Measurements from ENCODE around the gene ENPP3.
"Not testable (repeated sequence)": the region's sequence is repeated elsewhere in the genome, so short reads cannot be mapped to it uniquely, and the experiment has no call there.

Gene ENPP3

DNA sequence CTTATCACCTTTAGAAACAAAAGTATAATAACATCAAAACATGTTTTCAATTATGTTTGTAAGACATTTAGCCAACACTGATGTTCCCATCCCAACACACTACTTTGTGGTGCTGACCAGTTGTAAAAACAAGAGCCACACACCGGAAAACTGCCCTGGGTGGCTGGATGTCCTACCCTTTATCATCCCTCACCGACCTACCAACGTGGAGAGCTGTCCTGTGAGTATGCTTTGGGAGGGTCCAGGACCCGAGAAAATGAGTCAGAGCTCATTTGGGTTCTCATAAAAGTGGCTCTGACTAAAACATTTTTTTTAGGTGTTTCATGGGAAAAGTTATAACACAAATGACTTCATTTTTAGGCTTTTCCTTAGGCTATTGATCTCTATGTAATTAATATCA lies 103.1 kb downstream of the ENPP3 start:
- no peak for DNase-seq

DNA sequence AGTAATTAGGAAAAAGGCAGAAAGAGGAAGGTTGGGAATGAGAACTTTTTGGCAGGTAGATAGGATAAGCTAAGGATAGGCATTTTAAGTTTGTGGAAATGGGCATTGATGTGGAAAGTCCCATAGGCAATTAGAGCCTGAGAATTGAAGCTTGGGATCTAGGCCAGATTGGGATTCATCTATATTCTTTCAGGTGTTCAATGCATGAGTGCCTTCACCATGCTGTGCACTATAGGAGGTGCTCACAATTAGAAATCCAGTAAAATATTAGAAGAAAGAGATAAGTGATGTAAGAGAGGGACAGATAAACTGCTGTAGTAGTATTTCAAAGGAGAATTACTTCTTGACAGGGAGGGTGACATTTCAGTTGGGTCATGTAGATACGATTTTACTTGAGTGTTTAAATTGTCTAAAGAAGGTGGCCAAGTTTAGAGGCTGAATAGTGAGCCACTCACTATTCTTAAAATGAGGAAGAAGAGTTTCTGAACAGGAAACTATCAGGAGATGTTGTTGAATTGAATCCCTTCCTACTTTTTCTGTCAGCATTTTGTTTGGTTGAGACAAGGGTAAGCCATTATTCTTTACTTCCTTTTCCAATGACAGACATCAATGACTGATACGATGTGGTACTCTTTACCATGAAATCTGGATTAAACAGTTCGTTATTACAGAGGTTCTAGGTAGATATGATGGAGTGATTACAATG lies 104.7 kb downstream of the ENPP3 start:
- no peak for DNase-seq

- no peak for DNase-seq
These were observed 107.6 kb downstream of the ENPP3 start for GRCh38 chr6:131744432-131745287.

DNA sequence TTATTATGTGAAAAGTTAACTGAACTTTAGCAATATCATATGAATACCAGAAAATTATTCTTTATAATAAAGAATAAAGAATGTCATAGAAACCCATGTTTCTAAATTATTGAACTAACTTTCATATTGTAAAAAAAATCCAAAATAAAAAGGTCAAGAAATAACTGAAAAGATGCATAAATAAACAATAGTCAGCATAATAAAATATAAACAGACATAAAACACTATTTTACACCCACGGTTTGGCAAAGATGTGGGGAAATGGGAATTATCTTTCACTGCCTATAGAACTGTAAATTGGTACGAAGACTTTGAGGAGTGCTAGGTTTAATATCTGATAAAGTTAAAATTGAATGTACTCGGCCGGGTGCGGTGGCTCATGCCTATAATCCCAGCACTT lies 108.4 kb downstream of the ENPP3 start:
- no peak for DNase-seq

GRCh38 chr6:131747821-131748353 lies 110.8 kb downstream of the ENPP3 start:
- no peak for DNase-seq

DNA sequence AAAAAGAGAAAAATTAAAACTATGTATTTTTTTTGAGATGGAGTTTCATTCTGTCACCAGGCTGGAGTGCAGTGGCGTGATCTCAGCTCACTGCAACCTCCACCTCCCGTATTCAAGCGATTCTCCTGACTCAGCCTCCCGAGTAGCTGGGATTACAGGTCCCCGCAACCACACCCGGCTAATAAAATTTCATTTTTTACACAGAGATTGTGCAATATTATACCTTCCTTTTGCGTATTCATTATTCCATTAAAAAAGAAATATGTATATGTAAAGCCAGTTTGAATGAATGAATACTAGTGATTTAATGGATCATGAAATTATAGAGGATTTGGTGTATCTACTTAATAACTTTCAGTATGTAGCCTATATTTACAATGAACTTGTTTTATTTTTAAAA lies 111.9 kb downstream of the ENPP3 start:
- no peak for DNase-seq

- DNase-seq, result not testable (repeated sequence)
These were observed 114.1 kb downstream of the ENPP3 start for GRCh38 chr6:131751012-131751715.

- DNase-seq, result no peak
These were observed 117.0 kb downstream of the ENPP3 start for GRCh38 chr6:131754088-131754487.

DNA sequence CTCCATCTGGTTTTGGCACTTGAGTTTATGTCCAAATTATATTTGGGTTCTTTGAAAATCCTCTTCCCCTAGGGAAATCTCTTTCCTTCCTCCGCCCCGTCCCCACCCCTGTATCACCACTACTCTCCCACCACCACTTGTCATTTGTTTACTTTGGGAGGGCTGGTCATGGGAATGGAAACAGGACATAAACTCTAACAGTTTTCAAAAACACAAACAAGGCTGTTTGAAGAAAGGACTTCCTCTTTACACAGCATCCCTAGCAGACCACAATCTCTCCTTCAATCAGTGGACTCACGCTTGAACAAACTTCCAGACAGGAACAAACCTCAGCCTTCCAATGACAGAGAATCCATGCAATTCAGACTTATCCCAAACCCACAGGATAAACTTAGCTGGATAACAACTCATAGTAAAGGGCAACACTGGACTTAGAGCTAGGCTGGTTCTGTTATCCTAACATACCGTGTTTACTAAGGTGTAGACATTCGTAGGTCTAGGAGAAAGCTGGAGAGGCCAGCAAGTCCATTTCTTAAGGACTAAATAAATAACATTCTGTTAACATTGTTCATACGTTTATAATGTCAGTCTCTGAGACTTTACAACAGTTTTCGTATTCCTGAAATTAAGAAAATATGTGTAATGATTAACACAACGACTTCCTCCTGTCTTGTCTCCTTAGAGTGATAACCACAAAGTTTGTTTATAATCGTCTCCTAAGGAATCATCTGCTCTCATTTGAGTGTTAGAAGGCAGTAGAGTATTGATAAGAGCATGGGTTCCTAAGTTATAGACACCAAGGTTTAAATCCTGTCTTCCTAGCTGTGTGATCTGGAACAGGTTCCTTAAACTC lies 117.8 kb downstream of the ENPP3 start:
- DNase-seq, result no peak

DNA sequence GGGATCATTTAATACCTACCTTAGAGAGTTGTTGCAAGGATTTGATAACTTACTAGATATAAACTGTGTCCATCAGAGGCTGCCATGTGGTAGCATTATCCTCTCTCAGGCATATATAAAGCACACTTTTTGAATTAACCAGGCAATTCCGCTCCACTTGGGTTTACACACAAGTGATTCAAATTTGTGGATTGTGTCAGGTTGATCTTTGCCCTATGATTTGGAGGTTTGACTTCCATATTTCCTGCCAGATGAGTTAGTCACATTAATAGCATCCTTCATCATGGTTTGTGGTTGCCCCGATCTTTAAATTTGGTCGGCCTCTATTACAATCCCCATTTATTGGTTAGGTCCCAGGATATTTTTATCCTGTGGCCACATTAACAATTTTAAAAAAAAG lies 118.5 kb downstream of the ENPP3 start:
- DNase-seq, result no peak

- DNase-seq, result no peak
These were observed 118.9 kb downstream of the ENPP3 start for GRCh38 chr6:131756039-131756438.

DNA sequence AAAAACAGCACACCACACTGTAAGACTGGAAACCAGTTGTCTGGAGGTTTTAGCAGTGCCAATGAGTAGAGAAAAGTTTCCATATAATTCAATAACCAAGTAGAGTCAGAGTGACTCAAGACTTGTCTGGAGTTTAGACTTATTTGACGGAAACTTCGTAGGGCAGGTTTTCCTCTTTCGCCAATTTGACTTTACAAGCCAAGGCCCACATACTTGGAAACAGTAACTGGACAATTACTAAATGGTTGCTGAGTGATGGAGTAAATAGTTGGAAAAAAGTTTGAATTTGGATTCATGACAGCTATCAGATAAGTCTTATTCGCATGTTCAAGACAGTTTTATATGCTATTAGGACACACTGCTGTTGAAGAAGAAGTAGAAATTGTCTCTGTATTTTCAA lies 121.8 kb downstream of the ENPP3 start:
- no peak for DNase-seq

GRCh38 chr6:131761060-131761761 lies 124.1 kb downstream of the ENPP3 start:
- no peak for DNase-seq

- DNase-seq, result no peak
These were observed 124.6 kb downstream of the ENPP3 start for GRCh38 chr6:131761762-131762067.

DNA sequence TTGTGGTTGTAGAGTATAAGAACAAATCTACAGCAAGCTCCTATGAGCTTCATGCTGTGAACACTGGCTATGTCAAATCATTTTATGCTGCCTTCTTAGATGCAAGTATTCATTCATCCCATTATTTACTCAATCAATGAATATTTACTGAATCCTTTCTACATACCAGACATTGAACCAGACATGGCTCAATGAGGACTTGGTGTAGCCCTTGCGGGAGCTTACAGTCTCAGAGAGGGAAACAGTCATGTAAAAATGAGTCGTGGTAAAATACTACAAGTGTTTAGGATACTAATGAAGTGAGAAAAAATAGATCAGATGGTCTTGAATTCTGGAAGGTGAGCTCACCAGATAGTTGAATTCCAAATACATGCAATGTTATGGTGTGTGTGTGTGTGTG lies 125.9 kb downstream of the ENPP3 start:
- DNase-seq, result no peak

DNA sequence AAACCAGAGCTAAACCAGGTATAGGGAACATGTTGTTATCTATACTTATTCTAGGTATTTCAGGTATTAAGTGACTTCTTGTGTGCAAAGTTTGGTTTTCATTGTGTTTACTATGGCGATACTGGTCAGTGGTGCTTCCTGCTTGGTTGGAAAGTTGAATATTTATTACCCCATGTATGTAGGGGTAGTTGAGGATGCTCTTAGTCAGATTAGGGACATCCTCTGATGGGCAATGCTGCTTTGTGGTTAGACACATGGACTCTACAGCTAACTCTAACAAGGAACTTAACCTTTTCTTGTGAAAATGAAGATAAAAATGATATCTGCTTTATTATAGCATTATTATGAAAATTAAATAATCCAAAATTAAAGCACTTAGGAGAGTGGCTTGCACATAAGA lies 126.6 kb downstream of the ENPP3 start:
- no peak for DNase-seq

DNA sequence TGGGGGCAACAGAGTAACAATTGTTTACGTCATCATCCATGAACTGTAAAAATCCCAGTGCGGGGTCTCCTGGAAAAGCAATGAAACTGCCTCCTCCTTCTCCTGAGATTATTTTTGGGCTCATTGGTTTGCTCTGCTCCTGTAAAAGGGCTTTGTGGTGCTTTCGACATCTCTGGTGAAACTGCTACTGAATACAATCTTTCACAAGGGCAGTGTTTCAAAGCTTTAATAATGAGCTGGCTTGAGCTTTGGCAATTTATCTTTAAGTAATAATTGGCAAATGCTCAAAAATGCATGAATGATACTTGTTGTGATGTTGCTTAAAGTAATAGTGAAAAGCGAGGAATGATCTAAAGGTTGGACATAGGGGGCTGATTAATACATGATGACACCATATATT lies 127.2 kb downstream of the ENPP3 start:
- no peak for DNase-seq

GRCh38 chr6:131765081-131765803 lies 128.1 kb downstream of the ENPP3 start:
- DNase-seq, result no peak

DNA sequence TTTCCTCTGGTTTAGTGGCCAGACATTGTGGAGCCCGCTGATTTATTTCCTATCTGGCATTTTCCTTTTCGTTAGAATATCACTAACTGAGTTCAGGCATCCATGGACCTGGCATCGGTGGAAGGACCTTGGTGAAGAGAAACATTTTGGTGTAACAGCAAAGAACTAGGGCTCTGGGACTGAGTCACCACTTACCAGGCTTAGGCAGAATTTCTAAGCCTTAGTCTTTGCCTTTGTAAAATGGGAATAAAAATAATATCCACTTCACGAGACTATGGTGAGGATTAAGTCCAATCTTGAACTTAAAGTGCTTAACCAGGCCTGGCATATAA lies 128.7 kb downstream of the ENPP3 start:
- no peak for DNase-seq

DNA sequence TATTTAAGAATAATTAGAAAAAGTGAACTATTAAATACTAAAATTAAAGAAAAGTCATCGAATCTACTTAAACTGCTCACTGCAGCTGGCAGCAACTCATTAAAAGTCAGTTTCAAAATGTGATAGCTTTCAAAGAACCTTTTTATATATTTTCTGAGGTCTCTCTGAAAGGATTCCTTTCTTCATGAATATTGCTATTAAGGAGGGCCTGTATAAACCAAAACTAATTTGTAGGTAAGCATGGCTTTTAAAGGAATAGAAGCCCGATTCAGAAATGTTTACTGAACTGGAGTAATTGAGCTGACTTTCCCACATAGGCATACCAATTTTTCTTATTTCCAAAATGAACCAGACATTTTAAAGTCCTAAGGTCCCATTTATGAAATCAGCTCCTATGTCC lies 129.5 kb downstream of the ENPP3 start:
- no peak for DNase-seq

- no peak for DNase-seq
These were observed 131.9 kb downstream of the ENPP3 start for GRCh38 chr6:131768964-131769363.
